ENCODE measurements around the gene AXIN2.

DNA sequence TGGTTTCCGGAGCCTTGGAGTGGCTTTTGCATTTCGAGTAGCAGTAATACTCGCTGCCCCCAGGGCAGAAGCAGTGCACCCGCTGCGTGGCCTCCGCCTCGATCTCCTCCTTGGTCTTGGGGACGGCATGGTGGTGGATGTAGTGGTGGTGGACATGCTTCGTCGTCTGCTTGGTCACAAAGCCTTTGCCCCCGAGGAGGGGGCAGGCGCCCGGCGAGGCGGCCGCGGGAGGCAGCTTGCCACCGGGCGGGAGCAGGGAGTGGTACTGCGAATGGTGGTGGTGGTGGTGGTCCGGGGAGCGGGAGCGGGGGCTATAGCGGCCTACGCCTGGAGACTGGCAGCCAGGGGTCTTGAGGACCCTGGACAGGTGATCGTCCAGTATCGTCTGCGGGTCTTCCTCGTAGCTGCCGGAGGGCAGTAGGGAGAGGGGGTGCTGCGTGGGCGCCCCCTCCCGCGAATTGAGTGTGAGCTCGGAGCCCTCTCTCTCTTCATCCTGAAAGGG lies 24.1 kb downstream of the AXIN2 start:
- TF ChIP-seq POLR2AphosphoS5 (IDR thresholded peaks at IDR 0.05; ENCODE audit: low read depth) (no peak), GABPA (IDR thresholded peaks at IDR 0.05; ENCODE audit: low read depth) (no peak), SPI1 (IDR thresholded peaks at IDR 0.05; ENCODE audit: borderline replicate concordance, low read depth) (no peak)
- TF ChIP-seq, protein P1, sequence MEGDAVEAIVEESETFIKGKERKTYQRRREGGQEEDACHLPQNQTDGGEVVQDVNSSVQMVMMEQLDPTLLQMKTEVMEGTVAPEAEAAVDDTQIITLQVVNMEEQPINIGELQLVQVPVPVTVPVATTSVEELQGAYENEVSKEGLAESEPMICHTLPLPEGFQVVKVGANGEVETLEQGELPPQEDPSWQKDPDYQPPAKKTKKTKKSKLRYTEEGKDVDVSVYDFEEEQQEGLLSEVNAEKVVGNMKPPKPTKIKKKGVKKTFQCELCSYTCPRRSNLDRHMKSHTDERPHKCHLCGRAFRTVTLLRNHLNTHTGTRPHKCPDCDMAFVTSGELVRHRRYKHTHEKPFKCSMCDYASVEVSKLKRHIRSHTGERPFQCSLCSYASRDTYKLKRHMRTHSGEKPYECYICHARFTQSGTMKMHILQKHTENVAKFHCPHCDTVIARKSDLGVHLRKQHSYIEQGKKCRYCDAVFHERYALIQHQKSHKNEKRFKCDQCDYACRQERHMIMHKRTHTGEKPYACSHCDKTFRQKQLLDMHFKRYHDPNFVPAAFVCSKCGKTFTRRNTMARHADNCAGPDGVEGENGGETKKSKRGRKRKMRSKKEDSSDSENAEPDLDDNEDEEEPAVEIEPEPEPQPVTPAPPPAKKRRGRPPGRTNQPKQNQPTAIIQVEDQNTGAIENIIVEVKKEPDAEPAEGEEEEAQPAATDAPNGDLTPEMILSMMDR (IDR thresholded peaks at IDR 0.05; ENCODE audit: insufficient read depth, low read length): no peak
- TF ChIP-seq, protein P2, sequence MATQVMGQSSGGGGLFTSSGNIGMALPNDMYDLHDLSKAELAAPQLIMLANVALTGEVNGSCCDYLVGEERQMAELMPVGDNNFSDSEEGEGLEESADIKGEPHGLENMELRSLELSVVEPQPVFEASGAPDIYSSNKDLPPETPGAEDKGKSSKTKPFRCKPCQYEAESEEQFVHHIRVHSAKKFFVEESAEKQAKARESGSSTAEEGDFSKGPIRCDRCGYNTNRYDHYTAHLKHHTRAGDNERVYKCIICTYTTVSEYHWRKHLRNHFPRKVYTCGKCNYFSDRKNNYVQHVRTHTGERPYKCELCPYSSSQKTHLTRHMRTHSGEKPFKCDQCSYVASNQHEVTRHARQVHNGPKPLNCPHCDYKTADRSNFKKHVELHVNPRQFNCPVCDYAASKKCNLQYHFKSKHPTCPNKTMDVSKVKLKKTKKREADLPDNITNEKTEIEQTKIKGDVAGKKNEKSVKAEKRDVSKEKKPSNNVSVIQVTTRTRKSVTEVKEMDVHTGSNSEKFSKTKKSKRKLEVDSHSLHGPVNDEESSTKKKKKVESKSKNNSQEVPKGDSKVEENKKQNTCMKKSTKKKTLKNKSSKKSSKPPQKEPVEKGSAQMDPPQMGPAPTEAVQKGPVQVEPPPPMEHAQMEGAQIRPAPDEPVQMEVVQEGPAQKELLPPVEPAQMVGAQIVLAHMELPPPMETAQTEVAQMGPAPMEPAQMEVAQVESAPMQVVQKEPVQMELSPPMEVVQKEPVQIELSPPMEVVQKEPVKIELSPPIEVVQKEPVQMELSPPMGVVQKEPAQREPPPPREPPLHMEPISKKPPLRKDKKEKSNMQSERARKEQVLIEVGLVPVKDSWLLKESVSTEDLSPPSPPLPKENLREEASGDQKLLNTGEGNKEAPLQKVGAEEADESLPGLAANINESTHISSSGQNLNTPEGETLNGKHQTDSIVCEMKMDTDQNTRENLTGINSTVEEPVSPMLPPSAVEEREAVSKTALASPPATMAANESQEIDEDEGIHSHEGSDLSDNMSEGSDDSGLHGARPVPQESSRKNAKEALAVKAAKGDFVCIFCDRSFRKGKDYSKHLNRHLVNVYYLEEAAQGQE (IDR thresholded peaks at IDR 0.05; ENCODE audit: insufficient replicate concordance, low read depth): no peak
